ENCODE measurements around the gene SLC9C1.

Gene SLC9C1

DNA sequence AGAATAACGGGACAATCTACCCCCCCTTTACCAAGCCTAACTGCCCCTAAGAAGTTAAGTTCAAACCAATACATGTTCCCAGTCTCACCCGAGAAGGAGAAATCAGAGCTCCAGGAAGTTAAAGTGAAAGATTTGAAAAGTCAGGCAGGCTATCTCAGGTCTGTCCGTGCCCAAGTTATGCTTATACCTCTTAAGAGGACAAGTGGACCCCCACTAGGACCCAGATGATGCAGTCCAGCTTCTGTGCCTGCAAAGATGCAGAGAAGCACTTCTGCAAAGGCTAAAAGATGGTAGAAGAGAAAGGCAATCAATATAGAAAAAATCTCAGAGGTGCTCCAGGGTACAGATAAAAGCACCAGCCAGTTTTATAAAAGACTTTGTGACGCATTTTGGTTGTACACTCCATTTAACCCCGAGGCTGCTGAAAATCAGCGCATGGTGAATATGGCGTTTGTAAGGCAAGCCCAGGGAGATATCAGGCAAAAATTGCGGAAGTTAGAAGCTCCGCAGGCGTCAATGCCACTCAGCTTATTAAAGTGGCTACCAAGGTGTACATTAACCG lies 9.8 kb upstream of the SLC9C1 start:
- Mint-ChIP-seq H3K4me3 (no peak overlapping the region), H3K4me1 (no peaks in the 10 kb centered on the region), H3K9me3 (no peaks in the 10 kb centered on the region), H3K27ac (no peak overlapping the region), H3K27me3 (ENCODE audit: low read depth) (no peaks in the 10 kb centered on the region), H3K36me3 (ENCODE audit: low read depth) (no peaks in the 10 kb centered on the region)
- TF ChIP-seq, protein P1, sequence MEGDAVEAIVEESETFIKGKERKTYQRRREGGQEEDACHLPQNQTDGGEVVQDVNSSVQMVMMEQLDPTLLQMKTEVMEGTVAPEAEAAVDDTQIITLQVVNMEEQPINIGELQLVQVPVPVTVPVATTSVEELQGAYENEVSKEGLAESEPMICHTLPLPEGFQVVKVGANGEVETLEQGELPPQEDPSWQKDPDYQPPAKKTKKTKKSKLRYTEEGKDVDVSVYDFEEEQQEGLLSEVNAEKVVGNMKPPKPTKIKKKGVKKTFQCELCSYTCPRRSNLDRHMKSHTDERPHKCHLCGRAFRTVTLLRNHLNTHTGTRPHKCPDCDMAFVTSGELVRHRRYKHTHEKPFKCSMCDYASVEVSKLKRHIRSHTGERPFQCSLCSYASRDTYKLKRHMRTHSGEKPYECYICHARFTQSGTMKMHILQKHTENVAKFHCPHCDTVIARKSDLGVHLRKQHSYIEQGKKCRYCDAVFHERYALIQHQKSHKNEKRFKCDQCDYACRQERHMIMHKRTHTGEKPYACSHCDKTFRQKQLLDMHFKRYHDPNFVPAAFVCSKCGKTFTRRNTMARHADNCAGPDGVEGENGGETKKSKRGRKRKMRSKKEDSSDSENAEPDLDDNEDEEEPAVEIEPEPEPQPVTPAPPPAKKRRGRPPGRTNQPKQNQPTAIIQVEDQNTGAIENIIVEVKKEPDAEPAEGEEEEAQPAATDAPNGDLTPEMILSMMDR (IDR thresholded peaks at IDR 0.05; ENCODE audit: unreplicated experiment in 3 of 3), result no peak

- Mint-ChIP-seq H3K27ac (no peak overlapping the region), H3K36me3 (ENCODE audit: low read depth) (no peaks in the 10 kb centered on the region), H3K4me3 (no peak overlapping the region), H3K4me1 (no peaks in the 10 kb centered on the region), H3K27me3 (ENCODE audit: low read depth) (no peaks in the 10 kb centered on the region), H3K9me3 (no peaks in the 10 kb centered on the region)
- TF ChIP-seq, protein P1 (IDR thresholded peaks at IDR 0.05; ENCODE audit: unreplicated experiment in 3 of 3), result no peak
Measured at GRCh38 chr3:112302881-112303763, 9.1 kb upstream of the SLC9C1 start.

- no peaks in the 10 kb centered on the region for H3K4me1 Mint-ChIP-seq
- no peaks in the 10 kb centered on the region for H3K27me3 Mint-ChIP-seq (ENCODE audit: low read depth)
- no peaks in the 10 kb centered on the region for H3K9me3 Mint-ChIP-seq
- no peak overlapping the region for H3K27ac Mint-ChIP-seq
- no peaks in the 10 kb centered on the region for H3K36me3 Mint-ChIP-seq (ENCODE audit: low read depth)
- TF ChIP-seq, protein P1 (IDR thresholded peaks at IDR 0.05; ENCODE audit: unreplicated experiment in 3 of 3), result no peak
- no peak overlapping the region for H3K4me3 Mint-ChIP-seq
Measured at GRCh38 chr3:112302150-112302830, 8.3 kb upstream of the SLC9C1 start.

DNA sequence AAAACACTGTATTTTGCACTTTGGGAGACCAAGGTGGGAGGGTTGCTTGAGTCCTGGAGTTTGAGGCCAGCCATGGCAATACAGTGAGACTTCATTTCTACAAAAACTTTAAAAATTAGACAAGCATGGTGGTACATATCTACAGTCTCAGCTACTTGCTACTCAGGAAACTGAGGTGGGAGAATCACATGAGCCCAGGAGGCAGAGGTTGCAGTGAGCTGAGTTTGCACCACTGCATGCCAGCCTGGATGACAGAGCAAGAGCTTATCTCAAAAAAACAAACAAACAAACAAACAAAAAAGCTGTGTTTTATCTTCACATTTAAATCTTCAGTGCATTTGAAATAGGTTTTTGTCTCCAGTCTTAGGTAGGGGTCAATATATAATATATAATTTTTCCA lies 4.8 kb upstream of the SLC9C1 start:
- H3K4me3 Mint-ChIP-seq, result no peak overlapping the region
- no peaks in the 10 kb centered on the region for H3K9me3 Mint-ChIP-seq
- H3K27me3 Mint-ChIP-seq (ENCODE audit: low read depth), result no peaks in the 10 kb centered on the region
- no peak overlapping the region for H3K27ac Mint-ChIP-seq
- H3K36me3 Mint-ChIP-seq (ENCODE audit: low read depth), result no peaks in the 10 kb centered on the region
- TF ChIP-seq, protein P1 (IDR thresholded peaks at IDR 0.05; ENCODE audit: unreplicated experiment in 3 of 3), result no peak
- peaks cover under 1% of the 10 kb centered on the region for H3K4me1 Mint-ChIP-seq

- H3K27ac Mint-ChIP-seq, result no peak overlapping the region
- H3K4me3 Mint-ChIP-seq, result no peak overlapping the region
- no peaks in the 10 kb centered on the region for H3K36me3 Mint-ChIP-seq (ENCODE audit: low read depth)
- peaks cover 8% of the 10 kb centered on the region for H3K4me1 Mint-ChIP-seq
- TF ChIP-seq, protein P1 (IDR thresholded peaks at IDR 0.05; ENCODE audit: unreplicated experiment in 3 of 3), result no peak
- no peaks in the 10 kb centered on the region for H3K27me3 Mint-ChIP-seq (ENCODE audit: low read depth)
- H3K9me3 Mint-ChIP-seq, result no peaks in the 10 kb centered on the region
Measured at GRCh38 chr3:112297714-112298113, 3.7 kb upstream of the SLC9C1 start.

Data from nephron (organoid).